K562 (cell line): Measurements from ENCODE around the gene GAPVD1. TPM values are rescaled to one million over a fixed set of nuclear protein-coding genes. Genes with fewer than 3 reads are reported as not detected.
A peak's percentile ranks its signal among the peaks of the same experiment; 100 is the strongest.

Source experiments
- CBFB ChIP-seq: sonication (generic); formaldehyde crosslinking; IDR thresholded peaks from 2 replicates; pipeline ENCODE4 v1.4.0; 2020; ENCODE audit warnings: mild to moderate bottlenecking, missing genetic modification reagents
- CC2D1A ChIP-seq: fragments of 450-650 bp; IDR thresholded peaks from 2 replicates; pipeline ENCODE4 v1.6.1; 2017; ENCODE audit warnings: mild to moderate bottlenecking
- DDX20 ChIP-seq: fragments of 450-650 bp; IDR thresholded peaks from 2 replicates; pipeline ENCODE4 v1.6.1; 2016; ENCODE audit warnings: missing genetic modification characterization, low read depth, mild to moderate bottlenecking, missing compliant biosample characterization, moderate library complexity
- ETS2 ChIP-seq: IDR thresholded peaks from 2 replicates; pipeline ENCODE4 v1.6.1; 2016; ENCODE audit warnings: borderline replicate concordance, missing genetic modification characterization, mild to moderate bottlenecking, moderate library complexity, missing compliant biosample characterization; ENCODE audit not compliant: poor library complexity, severe bottlenecking
- FOXM1 ChIP-seq, 2 experiments: fragments of 450-650 bp in 1 of 2; sonication (generic) in 1 of 2; formaldehyde crosslinking in 1 of 2; IDR thresholded peaks; 2 replicates each; pipeline versions ENCODE4 v1.6.1 to v1.9.0; 2017 to 2022; ENCODE audit warnings: low read depth in 2 of 2, mild to moderate bottlenecking in 2 of 2, missing genetic modification reagents in 1 of 2, moderate library complexity in 1 of 2
- JUN ChIP-seq, 2 experiments: sonication (generic) in 1 of 2; formaldehyde crosslinking in 1 of 2; IDR thresholded peaks; 2 replicates each; pipeline versions ENCODE4 v1.6.1 to v1.8.0; 2012 to 2022; ENCODE audit warnings: borderline replicate concordance in 2 of 2, mild to moderate bottlenecking in 2 of 2, improper control_type of control experiment in 1 of 2, low read depth in 1 of 2, low read length in 1 of 2, missing genetic modification reagents in 1 of 2
- MCM5 ChIP-seq: fragments of 450-650 bp; IDR thresholded peaks from 2 replicates; pipeline ENCODE4 v1.6.1; 2016; ENCODE audit warnings: low read depth
- MTA3 ChIP-seq: fragments of 450-650 bp; formaldehyde crosslinking; IDR thresholded peaks from 2 replicates; pipeline ENCODE4 v1.6.1; 2017; ENCODE audit warnings: mild to moderate bottlenecking, borderline replicate concordance
- PTRF ChIP-seq: fragments of 450-650 bp; IDR thresholded peaks from 2 replicates; pipeline ENCODE4 v1.6.1; 2016; ENCODE audit warnings: mild to moderate bottlenecking, missing genetic modification characterization, missing compliant biosample characterization
- TAF1 ChIP-seq: IDR thresholded peaks from 2 replicates; pipeline ENCODE4 v1.6.1; 2011; ENCODE audit warnings: mild to moderate bottlenecking, low read length, moderate library complexity; ENCODE audit not compliant: insufficient read depth, control insufficient read depth, severe bottlenecking; ENCODE audit errors: extremely low read depth
- TCF7L2 ChIP-seq: fragments of 150-350 bp; IDR thresholded peaks from 2 replicates; pipeline ENCODE4 v1.6.1; 2016; ENCODE audit warnings: low read depth, mild to moderate bottlenecking, low read length, moderate library complexity
- YY1 ChIP-seq, 3 experiments: IDR thresholded peaks; 2 replicates each; pipeline ENCODE4 v1.6.1; 2011; ENCODE audit warnings: low read length in 2 of 3, mild to moderate bottlenecking in 2 of 3, moderate library complexity in 2 of 3, borderline replicate concordance in 1 of 3, control low read depth in 1 of 3, low read depth in 1 of 3; ENCODE audit not compliant: insufficient read depth in 3 of 3, insufficient replicate concordance in 2 of 3, control insufficient read depth in 1 of 3, insufficient read length in 1 of 3; ENCODE audit errors: extremely low read depth in 1 of 3
- polyA plus RNA-seq, 8 experiments: library from polyadenylated mRNA; depleted of rRNA in 4 of 8; stranded (reverse) in 5 of 8; unstranded in 3 of 8; fragments of >200 nt; fragmentation: Nextera tagmentation in 2 of 8; fragmentation: Illumina TruSeq in 1 of 8; extraction: Ambion mirVana in 2 of 8; extraction: Trizol in 1 of 8; gene quantifications; 2 replicates each; pipeline versions ENCODE4 v1.2.1 to v1.2.3, GENCODE V29; 2011 to 2014; ENCODE audit warnings: inconsistent platforms in 1 of 8, missing spikeins in 1 of 8
- total RNA-seq, 7 experiments: library from RNA; depleted of rRNA in 6 of 7; stranded (reverse); fragments of >200 nt in 6 of 7; fragmentation: Illumina TruSeq in 2 of 7; extraction: Trizol in 2 of 7; gene quantifications; 2 replicates each; pipeline versions ENCODE4 v1.2.1 to v1.2.3, GENCODE V29; 2011 to 2021; ENCODE audit warnings: low replicate concordance in 1 of 7
- TF ChIP-seq, protein P1 (sequence below), 2 experiments: fragments of 200-800 bp in 1 of 2; sonication (Bioruptor generic) in 1 of 2; sonication (generic) in 1 of 2; formaldehyde crosslinking in 1 of 2; IDR thresholded peaks in 1 of 2; conservative IDR thresholded peaks in 1 of 2; 2 replicates each; pipeline versions ENCODE4 v1.5.0 to v1.6.1; 2016 to 2020; ENCODE audit warnings: missing compliant biosample characterization in 1 of 2, missing genetic modification characterization in 1 of 2, missing genetic modification reagents in 1 of 2
- TF ChIP-seq, protein P2 (sequence below): sonication (generic); formaldehyde crosslinking; IDR thresholded peaks from 2 replicates; pipeline ENCODE4 v1.8.0; 2022; ENCODE audit warnings: mild to moderate bottlenecking, missing genetic modification reagents
- TF ChIP-seq, protein P3 (sequence below): fragments of 250-450 bp; sonication (Bioruptor Pico); IDR thresholded peaks from 2 replicates; pipeline ENCODE4 v1.8.0; 2022; ENCODE audit warnings: moderate library complexity, mild to moderate bottlenecking, inconsistent platforms
- TF ChIP-seq, protein P4 (sequence below), 3 experiments: IDR thresholded peaks in 2 of 3; conservative IDR thresholded peaks in 1 of 3; 2 replicates each; pipeline ENCODE4 v1.5.1; 2011 to 2012; ENCODE audit warnings: low read length in 3 of 3, mild to moderate bottlenecking in 3 of 3, control low read depth in 2 of 3, improper control_type of control experiment in 1 of 3, inconsistent platforms in 1 of 3, low read depth in 1 of 3, mixed read lengths in 1 of 3, moderate library complexity in 1 of 3; ENCODE audit not compliant: insufficient read depth in 2 of 3
- TF ChIP-seq, protein P5 (sequence below): fragments of 450-650 bp; IDR thresholded peaks from 2 replicates; pipeline ENCODE4 v1.6.1; 2018; ENCODE audit warnings: mild to moderate bottlenecking, low read depth; ENCODE audit not compliant: partially characterized antibody

The GAPVD1 gene
- total and polyA plus RNA-seq, 9 of the 15 experiments (the other 6 are each of a cell fraction or from before 2014, with no cell fraction given), result 9.5 to 66.1 (median 45.5) TPM

DNA sequence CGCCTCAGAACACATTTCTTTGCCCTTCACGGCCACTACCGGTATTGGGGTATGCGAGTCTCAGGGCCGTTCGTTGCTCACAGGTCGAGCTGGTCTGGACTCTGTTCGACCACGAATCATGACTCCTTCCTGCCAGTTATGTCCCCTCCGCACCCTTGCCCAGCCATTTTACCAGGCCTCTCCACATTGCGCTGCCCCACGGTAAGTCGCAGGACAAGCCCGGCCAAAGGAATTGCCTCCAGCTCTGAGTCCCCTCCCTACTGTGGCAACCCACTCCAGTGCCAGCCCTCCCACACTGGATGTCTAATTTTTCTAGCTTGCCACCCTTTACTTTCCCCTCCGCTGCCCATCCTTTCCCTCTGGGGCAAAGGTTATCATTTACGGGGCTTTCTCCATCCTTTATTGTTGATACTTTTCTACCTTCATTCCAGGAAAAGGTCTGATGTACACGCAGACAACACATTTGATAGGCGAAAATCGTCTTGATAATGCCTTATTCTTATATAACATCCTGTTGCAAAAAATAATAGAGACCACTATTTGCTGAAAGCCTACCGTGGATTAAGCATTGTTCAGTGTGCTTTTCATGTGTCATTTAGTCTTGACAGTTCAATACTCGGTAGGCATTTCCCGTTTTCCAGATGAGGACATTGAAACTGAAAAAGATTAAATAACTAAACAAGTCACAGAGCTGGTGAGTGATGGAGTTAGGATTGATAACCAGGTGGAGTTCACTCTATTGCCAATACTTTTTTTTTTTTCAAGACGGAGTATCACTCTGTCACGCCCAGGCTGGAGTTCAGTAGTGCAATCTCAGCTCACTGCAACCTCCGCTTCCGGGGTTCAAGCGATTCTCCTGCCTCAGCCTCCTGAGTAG lies 19.5 kb upstream of the GAPVD1 start (continued):
- TF ChIP-seq JUN (IDR thresholded peaks at IDR 0.05; ENCODE audit: borderline replicate concordance, low read depth, low read length), result no peak
- TF ChIP-seq JUN (CRISPR knock-in tag; IDR thresholded peaks at IDR 0.05; ENCODE audit: borderline replicate concordance), result no peak
- peak in 2 of 3 experiments; percentile 26 to 69 for TF ChIP-seq YY1 (IDR thresholded peaks at IDR 0.05; ENCODE audit: borderline replicate concordance in 1 of 3, control insufficient read depth in 1 of 3, extremely low read depth in 1 of 3, insufficient read depth in 3 of 3, insufficient read length in 1 of 3, insufficient replicate concordance in 2 of 3, low read depth in 1 of 3, low read length in 2 of 3)
- TF ChIP-seq, protein P1, sequence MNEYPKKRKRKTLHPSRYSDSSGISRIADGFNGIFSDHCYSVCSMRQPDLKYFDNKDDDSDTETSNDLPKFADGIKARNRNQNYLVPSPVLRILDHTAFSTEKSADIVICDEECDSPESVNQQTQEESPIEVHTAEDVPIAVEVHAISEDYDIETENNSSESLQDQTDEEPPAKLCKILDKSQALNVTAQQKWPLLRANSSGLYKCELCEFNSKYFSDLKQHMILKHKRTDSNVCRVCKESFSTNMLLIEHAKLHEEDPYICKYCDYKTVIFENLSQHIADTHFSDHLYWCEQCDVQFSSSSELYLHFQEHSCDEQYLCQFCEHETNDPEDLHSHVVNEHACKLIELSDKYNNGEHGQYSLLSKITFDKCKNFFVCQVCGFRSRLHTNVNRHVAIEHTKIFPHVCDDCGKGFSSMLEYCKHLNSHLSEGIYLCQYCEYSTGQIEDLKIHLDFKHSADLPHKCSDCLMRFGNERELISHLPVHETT (CRISPR knock-in tag; conservative IDR thresholded peaks at IDR 0.05 in 1 of 2, IDR thresholded peaks at IDR 0.05 in 1 of 2), result no peak; a peak in 1 of 4 replicates
- TF ChIP-seq MTA3, result no peak
- TF ChIP-seq, protein P2, sequence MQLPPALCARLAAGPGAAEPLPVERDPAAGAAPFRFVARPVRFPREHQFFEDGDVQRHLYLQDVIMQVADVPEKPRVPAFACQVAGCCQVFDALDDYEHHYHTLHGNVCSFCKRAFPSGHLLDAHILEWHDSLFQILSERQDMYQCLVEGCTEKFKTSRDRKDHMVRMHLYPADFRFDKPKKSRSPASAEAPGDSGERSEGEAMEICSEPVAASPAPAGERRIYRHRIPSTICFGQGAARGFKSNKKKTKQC (CRISPR knock-in tag), result peak; percentile 85; the same call in 1 of the 2 replicates
- TF ChIP-seq, protein P3, sequence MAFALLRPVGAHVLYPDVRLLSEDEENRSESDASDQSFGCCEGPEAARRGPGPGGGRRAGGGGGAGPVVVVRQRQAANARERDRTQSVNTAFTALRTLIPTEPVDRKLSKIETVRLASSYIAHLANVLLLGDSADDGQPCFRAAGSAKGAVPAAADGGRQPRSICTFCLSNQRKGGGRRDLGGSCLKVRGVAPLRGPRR (CRISPR knock-in tag), result peak; percentile 75; the same call in 1 of the 2 replicates
- 0 out of 2 replicates have a peak, but pooled peaks have one; percentile 52 for TF ChIP-seq CBFB (CRISPR knock-in tag)
- TF ChIP-seq FOXM1 (IDR thresholded peaks at IDR 0.05; ENCODE audit: low read depth), result no peak
- 0 out of 2 replicates have a peak, but pooled peaks have one; percentile 9 for TF ChIP-seq FOXM1 (CRISPR knock-in tag; IDR thresholded peaks at IDR 0.05; ENCODE audit: low read depth)
- TF ChIP-seq, protein P4, sequence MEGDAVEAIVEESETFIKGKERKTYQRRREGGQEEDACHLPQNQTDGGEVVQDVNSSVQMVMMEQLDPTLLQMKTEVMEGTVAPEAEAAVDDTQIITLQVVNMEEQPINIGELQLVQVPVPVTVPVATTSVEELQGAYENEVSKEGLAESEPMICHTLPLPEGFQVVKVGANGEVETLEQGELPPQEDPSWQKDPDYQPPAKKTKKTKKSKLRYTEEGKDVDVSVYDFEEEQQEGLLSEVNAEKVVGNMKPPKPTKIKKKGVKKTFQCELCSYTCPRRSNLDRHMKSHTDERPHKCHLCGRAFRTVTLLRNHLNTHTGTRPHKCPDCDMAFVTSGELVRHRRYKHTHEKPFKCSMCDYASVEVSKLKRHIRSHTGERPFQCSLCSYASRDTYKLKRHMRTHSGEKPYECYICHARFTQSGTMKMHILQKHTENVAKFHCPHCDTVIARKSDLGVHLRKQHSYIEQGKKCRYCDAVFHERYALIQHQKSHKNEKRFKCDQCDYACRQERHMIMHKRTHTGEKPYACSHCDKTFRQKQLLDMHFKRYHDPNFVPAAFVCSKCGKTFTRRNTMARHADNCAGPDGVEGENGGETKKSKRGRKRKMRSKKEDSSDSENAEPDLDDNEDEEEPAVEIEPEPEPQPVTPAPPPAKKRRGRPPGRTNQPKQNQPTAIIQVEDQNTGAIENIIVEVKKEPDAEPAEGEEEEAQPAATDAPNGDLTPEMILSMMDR (IDR thresholded peaks at IDR 0.05 in 2 of 3, conservative IDR thresholded peaks at IDR 0.05 in 1 of 3; ENCODE audit: insufficient read depth in 2 of 3, low read depth in 1 of 3, low read length in 3 of 3), result no peak
- TF ChIP-seq PTRF, result peak; percentile 64; the same call in 1 of the 2 replicates
- no peak for TF ChIP-seq TCF7L2
- peak; percentile 54 for TF ChIP-seq TAF1
- TF ChIP-seq DDX20 (tag), result peak; percentile 66; the same call in 1 of the 2 replicates
- no peak for TF ChIP-seq ETS2 (tag)
- TF ChIP-seq, protein P5, sequence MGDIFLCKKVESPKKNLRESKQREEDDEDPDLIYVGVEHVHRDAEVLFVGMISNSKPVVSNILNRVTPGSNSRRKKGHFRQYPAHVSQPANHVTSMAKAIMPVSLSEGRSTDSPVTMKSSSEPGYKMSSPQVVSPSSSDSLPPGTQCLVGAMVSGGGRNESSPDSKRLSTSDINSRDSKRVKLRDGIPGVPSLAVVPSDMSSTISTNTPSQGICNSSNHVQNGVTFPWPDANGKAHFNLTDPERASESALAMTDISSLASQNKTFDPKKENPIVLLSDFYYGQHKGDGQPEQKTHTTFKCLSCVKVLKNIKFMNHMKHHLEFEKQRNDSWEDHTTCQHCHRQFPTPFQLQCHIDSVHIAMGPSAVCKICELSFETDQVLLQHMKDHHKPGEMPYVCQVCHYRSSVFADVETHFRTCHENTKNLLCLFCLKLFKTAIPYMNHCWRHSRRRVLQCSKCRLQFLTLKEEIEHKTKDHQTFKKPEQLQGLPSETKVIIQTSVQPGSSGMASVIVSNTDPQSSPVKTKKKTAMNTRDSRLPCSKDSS, result no peak
- TF ChIP-seq CC2D1A, result no peak
- no peak for TF ChIP-seq MCM5
